B cell (primary cell): ENCODE results near the gene RGS7BP. TPM values are rescaled to one million over a fixed set of nuclear protein-coding genes. Genes with fewer than 3 reads are reported as not detected.

Experiments
- ATAC-seq: fragments of 200-7000 bp; cut with Tn5 transposase; one replicate; pipeline ENCODE4 v1.10.0; 2021; ENCODE audit warnings: low read depth, mild to moderate bottlenecking, moderate number of reproducible peaks, moderate library complexity
- CTCF ChIA-PET: fragments of 350-600 bp; sonication (Branson Sonifier 250); formaldehyde crosslinking; loops from one replicate; lab custom pipeline; 2021; ENCODE audit warnings: antibody characterized with exemption, inconsistent platforms; lab: Charles Lee
- POLR2A ChIA-PET: fragments of 350-600 bp; sonication (Branson Sonifier 250); formaldehyde crosslinking; loops from one replicate; lab custom pipeline; 2021; ENCODE audit warnings: antibody characterized with exemption; lab: Charles Lee
- DNase-seq: peaks from one replicate; pipeline ENCODE4 v3.0.0; 2013
- H2AFZ ChIP-seq: 2 replicates; pipeline ENCODE4 v1.6.1; 2012; ENCODE audit warnings: mild to moderate bottlenecking, low read depth, low read length; ENCODE audit not compliant: insufficient read depth, poor library complexity, severe bottlenecking
- H3K27ac ChIP-seq, 2 donors: 1 replicate in 1 of 2; 2 replicates in 1 of 2; pipeline ENCODE4 v1.5.1; 2012 to 2013; ENCODE audit warnings: low read length in 2 of 2, mild to moderate bottlenecking in 2 of 2, moderate library complexity in 1 of 2
- H3K27me3 ChIP-seq, 4 experiments: fragments of 200-600 bp in 1 of 4; sonication (generic) in 1 of 4; replicated peaks in 1 of 4; 1 replicate in 2 of 4; 2 replicates in 2 of 4; pipeline versions ENCODE4 v1.6.1 to v1.7.0; 2013 to 2016; ENCODE audit warnings: low read length in 3 of 4, mild to moderate bottlenecking in 2 of 4, mixed read lengths in 1 of 4, moderate library complexity in 1 of 4; ENCODE audit not compliant: insufficient read depth in 4 of 4, control insufficient read depth in 3 of 4; ENCODE audit errors: control extremely low read depth in 1 of 4
- H3K36me3 ChIP-seq, 2 experiments: replicated peaks in 1 of 2; 1 replicate in 1 of 2; 2 replicates in 1 of 2; pipeline versions ENCODE4 v1.6.1 to v1.7.1; 2013; ENCODE audit warnings: low read length in 1 of 2; ENCODE audit not compliant: insufficient read depth in 2 of 2, control insufficient read depth in 1 of 2; ENCODE audit errors: control extremely low read depth in 1 of 2, extremely low read depth in 1 of 2
- H3K4me1 ChIP-seq, 2 donors: fragments of 200-600 bp in 1 of 2; sonication (generic) in 1 of 2; 1 replicate in 1 of 2; 2 replicates in 1 of 2; pipeline versions ENCODE4 v1.5.1 to v1.6.1; 2013 to 2017; ENCODE audit warnings: low read length in 2 of 2; ENCODE audit not compliant: control insufficient read depth in 2 of 2, insufficient read depth in 2 of 2
- H3K4me2 ChIP-seq: replicated peaks from 2 replicates; pipeline ENCODE3; 2012; ENCODE audit warnings: mild to moderate bottlenecking, low read depth, low read length; ENCODE audit not compliant: poor library complexity, severe bottlenecking
- H3K4me3 ChIP-seq, 5 experiments: fragments of 200-600 bp in 1 of 5; sonication (generic) in 1 of 5; 1 replicate in 3 of 5; 2 replicates in 2 of 5; pipeline versions ENCODE4 v1.5.1 to v1.7.0; 2011 to 2016; ENCODE audit warnings: low read length in 4 of 5, mild to moderate bottlenecking in 4 of 5, low read depth in 2 of 5, control low read depth in 1 of 5, moderate library complexity in 1 of 5; ENCODE audit not compliant: insufficient read depth in 1 of 5; ENCODE audit errors: control extremely low read depth in 1 of 5, extremely low read depth in 1 of 5
- H3K79me2 ChIP-seq: fragments of 200-600 bp; sonication (generic); one replicate; pipeline ENCODE4 v1.6.0; 2016; ENCODE audit warnings: low read length; ENCODE audit not compliant: control insufficient read depth, insufficient read depth
- H3K9ac ChIP-seq: fragments of 200-600 bp; sonication (generic); 2 replicates; pipeline ENCODE4 v1.6.1; 2017; ENCODE audit warnings: mild to moderate bottlenecking, low read length, moderate library complexity
- H3K9me3 ChIP-seq, 3 donors: one replicate each; pipeline versions ENCODE4 v1.6.1 to v1.7.1; 2013; ENCODE audit warnings: low read length in 2 of 3; ENCODE audit not compliant: control insufficient read depth in 2 of 3, insufficient read depth in 1 of 3; ENCODE audit errors: control extremely low read depth in 1 of 3
- H4K20me1 ChIP-seq: 2 replicates; pipeline ENCODE4 v1.6.0; 2012; ENCODE audit warnings: mild to moderate bottlenecking, low read length; ENCODE audit not compliant: insufficient read depth, control insufficient read depth, poor library complexity, severe bottlenecking
- H3K27ac Mint-ChIP-seq: one replicate; pipeline ENCODE4 v1.8.0; 2021; ENCODE audit warnings: mixed read lengths
- H3K27me3 Mint-ChIP-seq: one replicate; pipeline ENCODE4 v1.8.0; 2021; ENCODE audit warnings: mixed read lengths
- H3K4me1 Mint-ChIP-seq: one replicate; pipeline ENCODE4 v1.8.0; 2021; ENCODE audit warnings: mixed read lengths
- H3K4me3 Mint-ChIP-seq: one replicate; pipeline ENCODE4 v1.8.0; 2021; ENCODE audit warnings: mixed read lengths
- H3K9me3 Mint-ChIP-seq: one replicate; pipeline ENCODE4 v1.8.0; 2022; ENCODE audit warnings: mixed read lengths; ENCODE audit not compliant: insufficient read depth
- CTCF ChIP-seq: fragments of 200-600 bp; IDR thresholded peaks from one replicate; pipeline ENCODE4 v1.8.0; 2022; ENCODE audit warnings: antibody characterized with exemption, mild to moderate bottlenecking
- EZH2 ChIP-seq: IDR thresholded peaks from 2 replicates; pipeline ENCODE4 v1.6.1; 2012; ENCODE audit warnings: borderline replicate concordance, low read depth, mild to moderate bottlenecking, moderate library complexity, low read length; ENCODE audit not compliant: insufficient read depth, poor library complexity, severe bottlenecking
- WGBS: methylation state at CpG from one replicate; pipeline ENCODE4 v1.1.5; 2013; ENCODE audit warnings: missing lambda C conversion rate; ENCODE audit not compliant: insufficient coverage; 5-methylcytosine and 5-hydroxymethylcytosine counted together
- intact Hi-C: fragments of 100-400 bp; cut with micrococcal nuclease; formaldehyde crosslinking; loops from one replicate; pipeline ENCODE4 v1.10.0; 2022
- polyA plus RNA-seq: library from polyadenylated mRNA; depleted of rRNA; stranded (reverse); fragments of >200 nt; gene quantifications from 2 replicates; pipeline ENCODE4 v1.2.3, GENCODE V29; 2012
- total RNA-seq, 2 donors: library from RNA; stranded (reverse); fragments of 120-200 nt in 1 of 2; gene quantifications; 1 replicate in 1 of 2; 2 replicates in 1 of 2; pipeline versions ENCODE4 v1.2.3 to v1.2.4, GENCODE V29; 2013 to 2022

The RGS7BP gene
- total and polyA plus RNA-seq, 2 donors (not counting 1 experiment from before 2014, with no cell fraction given), result not detected

GRCh38 chr5:64513492-64513891, 7.7 kb downstream of the RGS7BP start:
- H3K9ac ChIP-seq, result no peak overlapping the region
- Mint-ChIP-seq H3K27me3 (peaks cover 10% of the 10 kb centered on the region), H3K4me1 (no peaks in the 10 kb centered on the region), H3K4me3 (no peak overlapping the region), H3K9me3 (no peaks in the 10 kb centered on the region), H3K27ac (no peak overlapping the region)
- no peak for DNase-seq
- H2AFZ ChIP-seq, result no peak overlapping the region
- ChIA-PET POLR2A (no interaction called here), CTCF (no interaction called here)
- no peaks in the 10 kb centered on the region for H4K20me1 ChIP-seq
- intact Hi-C loops, result no loop called here
- no peak overlapping the region for H3K4me3 ChIP-seq
- H3K4me2 ChIP-seq, result no peak overlapping the region
- H3K79me2 ChIP-seq, result no peaks in the 10 kb centered on the region
- no peak for TF ChIP-seq EZH2
- TF ChIP-seq CTCF, result no peak
- 65% methylated on average over 3 of the region's 5 CpGs for WGBS
- H3K9me3 ChIP-seq, result no peaks in the 10 kb centered on the region
- H3K27me3 ChIP-seq, result no peaks in the 10 kb centered on the region
- H3K4me1 ChIP-seq, result no peaks in the 10 kb centered on the region
- no peak overlapping the region for H3K27ac ChIP-seq
- ATAC-seq, result no peak
- H3K36me3 ChIP-seq, result no peaks in the 10 kb centered on the region

- no CpG with 5 or more reads among the region's 1 CpG for WGBS
- no peaks in the 10 kb centered on the region for H3K79me2 ChIP-seq
- H3K27ac Mint-ChIP-seq, result no peak overlapping the region
- intact Hi-C loops, result no loop called here
- no peaks in the 10 kb centered on the region for H3K27me3 ChIP-seq
- ChIA-PET POLR2A (no interaction called here), CTCF (no interaction called here)
- H3K27ac ChIP-seq, result no peak overlapping the region
- H3K4me3 Mint-ChIP-seq, result no peak overlapping the region
- H3K27me3 Mint-ChIP-seq, result peaks cover 9% of the 10 kb centered on the region
- ATAC-seq (no peak), DNase-seq (no peak)
- no peak for TF ChIP-seq EZH2
- no peak for TF ChIP-seq CTCF
- no peak overlapping the region for H3K4me3 ChIP-seq
- H3K4me2 ChIP-seq, result no peak overlapping the region
- H3K4me1 ChIP-seq, result no peaks in the 10 kb centered on the region
- no peak overlapping the region for H3K9ac ChIP-seq
- H3K36me3 ChIP-seq, result no peaks in the 10 kb centered on the region
- no peaks in the 10 kb centered on the region for H3K9me3 Mint-ChIP-seq
- H3K4me1 Mint-ChIP-seq, result peaks cover 4% of the 10 kb centered on the region
- H2AFZ ChIP-seq, result no peak overlapping the region
- H4K20me1 ChIP-seq, result no peaks in the 10 kb centered on the region
- H3K9me3 ChIP-seq, result no peaks in the 10 kb centered on the region
Measured at GRCh38 chr5:64514612-64515011, 8.8 kb downstream of the RGS7BP start.
